MCF 10A (cell line): ENCODE results near the gene DAPK2. TPM values are rescaled to one million over a fixed set of nuclear protein-coding genes. Genes with fewer than 3 reads are reported as not detected.

Experiments used
- Bru-seq: library from RNA; stranded (reverse); fragments of 400-500 nt; gene quantifications from one replicate; lab custom pipeline; 2021; lab: Mats Ljungman, UMichigan
- BruChase-seq, 2 experiments: library from RNA; stranded (reverse); fragments of 400-500 nt; gene quantifications; one replicate each; lab custom pipeline; 2021; lab: Mats Ljungman, UMichigan
- BruUV-seq: library from RNA; stranded (reverse); fragments of 400-500 nt; replicated peaks from 2 replicates; lab custom pipeline; 2021; lab: Mats Ljungman, UMichigan
- CTCF ChIA-PET: fragments of 300-600 bp; sonication (Branson Sonifier 250); formaldehyde crosslinking; extraction: SDS; loops from one replicate; lab custom pipeline; 2021; ENCODE audit warnings: antibody characterized with exemption, inconsistent platforms; lab: Yijun Ruan, JAX
- POLR2A ChIA-PET: fragments of 300-600, 350-650 bp; sonication (Branson Sonifier 250); formaldehyde crosslinking; extraction: SDS; loops from one replicate; lab custom pipeline; 2020; ENCODE audit warnings: antibody characterized with exemption, inconsistent platforms; lab: Yijun Ruan, JAX
- DNase-seq: peaks from one replicate; pipeline ENCODE4 v3.0.0-alpha.2; 2018; ENCODE audit not compliant: unreplicated experiment
- H3K27ac Mint-ChIP-seq: one replicate; pipeline ENCODE4 v1.8.0; 2022; ENCODE audit warnings: mild to moderate bottlenecking, low read depth, mixed read lengths; ENCODE audit not compliant: unreplicated experiment
- H3K27me3 Mint-ChIP-seq: one replicate; pipeline ENCODE4 v1.8.0; 2022; ENCODE audit warnings: mixed read lengths; ENCODE audit not compliant: insufficient read depth, unreplicated experiment
- H3K36me3 Mint-ChIP-seq: one replicate; pipeline ENCODE4 v1.8.0; 2022; ENCODE audit warnings: mild to moderate bottlenecking, moderate library complexity, mixed read lengths; ENCODE audit not compliant: insufficient read depth, unreplicated experiment
- H3K4me1 Mint-ChIP-seq: one replicate; pipeline ENCODE4 v1.8.0; 2022; ENCODE audit warnings: mixed read lengths; ENCODE audit not compliant: insufficient read depth, unreplicated experiment
- H3K4me3 Mint-ChIP-seq: one replicate; pipeline ENCODE4 v1.8.0; 2022; ENCODE audit warnings: mild to moderate bottlenecking, moderate library complexity, mixed read lengths; ENCODE audit not compliant: unreplicated experiment
- H3K9me3 Mint-ChIP-seq: one replicate; pipeline ENCODE4 v1.8.0; 2022; ENCODE audit warnings: mixed read lengths; ENCODE audit not compliant: unreplicated experiment
- CTCF ChIP-seq: fragments of 200-600 bp; IDR thresholded peaks from one replicate; pipeline ENCODE4 v1.8.0; 2022; ENCODE audit warnings: antibody characterized with exemption, mild to moderate bottlenecking; ENCODE audit not compliant: unreplicated experiment
- intact Hi-C: fragments of 100-400 bp; cut with micrococcal nuclease; formaldehyde crosslinking; loops from 2 replicates; pipeline ENCODE4 v1.14.1; 2022
- long read RNA-seq: library from polyadenylated mRNA; stranded (forward); transcript quantifications from one replicate; pipeline ENCODE4 v2.0.0, GENCODE V29; 2022
- total RNA-seq: library from RNA; stranded (reverse); gene quantifications from 2 replicates; pipeline ENCODE4 v1.2.3, GENCODE V29; 2022

The DAPK2 gene
- total RNA-seq (4.6 and 6.8 TPM in 2 replicates), Bru-seq, nascent RNA (percentile 51 among the genes with signal in this experiment), BruChase-seq, experiment 1, labeled RNA remaining after a 6-hour chase (percentile 62 among the genes with signal in this experiment), BruChase-seq, experiment 2, labeled RNA remaining after a 2-hour chase (percentile 50 among the genes with signal in this experiment)
- long read RNA-seq, transcript DAPK2-202 (12 exons, 1,741 nt), result major isoform, 6 of 10 reads
- long read RNA-seq, partial matches to known transcripts, result 2 of 10 reads
- long read RNA-seq, other reads (novel, unspliced or antisense), result 2 of 10 reads

- CTCF ChIA-PET, result interaction anchor here (0.5 to 6.3 kb wide), 42 partner anchors 8 to 787 kb away, joined by 3 to 109 read pairs (median 4); no protein-coding TSS in a partner anchor
- peak; percentile 72 for DNase-seq
- peaks cover 12% of the 10 kb centered on the region for H3K27me3 Mint-ChIP-seq
- peaks cover 5% of the 10 kb centered on the region for H3K4me1 Mint-ChIP-seq
- no peaks in the 10 kb centered on the region for H3K9me3 Mint-ChIP-seq
- intact Hi-C loops, result loop anchor here (1.0 to 5.0 kb wide), 5 partner anchors 42 to 294 kb away; partner anchors contain the start of gene HERC1
- H3K4me3 Mint-ChIP-seq, result peak within 1 kb of the TSS; percentile 62
- no peaks in the 10 kb centered on the region for H3K36me3 Mint-ChIP-seq
- H3K27ac Mint-ChIP-seq, result no peak within 1 kb of the TSS
- BruUV-seq, result no TSS peak
- POLR2A ChIA-PET, result interaction anchor here (0.8 to 3.2 kb wide), 9 partner anchors 29 to 294 kb away, joined by 3 to 23 read pairs (median 7); partner anchors contain the start of genes CIAO2A and HERC1
- TF ChIP-seq CTCF, result peak; percentile 86
Observed at GRCh38 chr15:64046421-64047153, at the start of gene DAPK2. Gene DAPK2 (minus strand): TSS chr15:64046485. CDS start chr15:64040261, 6,224 bp downstream.

GRCh38 chr15:64095431-64095794 lies 49.1 kb upstream of the DAPK2 start:
- POLR2A ChIA-PET, result interaction anchor here (0.6 to 4.9 kb wide), 15 partner anchors 10 to 938 kb away, joined by 3 to 64 read pairs (median 5); partner anchors contain the start of genes PPIB and RPS27L
- no peak for TF ChIP-seq CTCF
- CTCF ChIA-PET, result no interaction called here
- Mint-ChIP-seq H3K4me1 (peaks cover 26% of the 10 kb centered on the region), H3K27me3 (no peaks in the 10 kb centered on the region), H3K36me3 (peaks cover 35% of the 10 kb centered on the region), H3K27ac (peak overlapping the region; percentile 98), H3K9me3 (no peaks in the 10 kb centered on the region), H3K4me3 (peak overlapping the region; percentile 92)
- no TSS peak for BruUV-seq
- DNase-seq, result no peak
- intact Hi-C loops, result loop anchor here (2.0 kb wide), 1 partner anchor 57 kb away; no protein-coding TSS in a partner anchor

GRCh38 chr15:64093627-64094417 lies 47.5 kb upstream of the DAPK2 start, which contains the start of gene CIAO2A:
Gene CIAO2A (minus strand): TSS chr15:64093838. CDS start chr15:64093768, 70 bp downstream.
- no TSS peak for BruUV-seq
- peak within 1 kb of the TSS; percentile 96 for H3K27ac Mint-ChIP-seq
- ChIA-PET POLR2A (interaction anchor here (0.6 to 4.9 kb wide), 50 partner anchors 8 to 713 kb away, joined by 3 to 64 read pairs (median 4); partner anchors contain the start of genes DAPK2, HERC1, PPIB and TRIP4), CTCF (interaction anchor here (0.5 to 1.7 kb wide), 9 partner anchors 11 to 292 kb away, joined by 3 to 11 read pairs (median 4); partner anchors contain the start of gene HERC1)
- H3K4me1 Mint-ChIP-seq, result peaks cover 30% of the 10 kb centered on the region
- DNase-seq, result peak; percentile 99
- H3K36me3 Mint-ChIP-seq, result peaks cover 41% of the 10 kb centered on the region
- no peaks in the 10 kb centered on the region for H3K9me3 Mint-ChIP-seq
- H3K27me3 Mint-ChIP-seq, result no peaks in the 10 kb centered on the region
- TF ChIP-seq CTCF, result no peak
- peak within 1 kb of the TSS; percentile 92 for H3K4me3 Mint-ChIP-seq
- intact Hi-C loops, result loop anchor here (2.0 kb wide), 1 partner anchor 59 kb away; no protein-coding TSS in a partner anchor
